DOHH2 (cell line): ENCODE data around the gene METTL15.

Source experiments
- H3F3A ChIP-seq: fragments of 200-600 bp; sonication (generic), shearing (Covaris generic); 2 replicates; pipeline ENCODE4 v1.6.0; 2016; ENCODE audit warnings: antibody characterized with exemption, mild to moderate bottlenecking; ENCODE audit not compliant: control insufficient read depth, insufficient read depth
- H3K27ac ChIP-seq: fragments of 200-600 bp; sonication (generic); 2 replicates; pipeline ENCODE4 v1.5.1; 2014; ENCODE audit warnings: low read depth, mild to moderate bottlenecking, low read length, moderate library complexity
- H3K27me3 ChIP-seq: fragments of 200-600 bp; sonication (generic); 2 replicates; pipeline ENCODE4 v1.6.1; 2014; ENCODE audit warnings: mild to moderate bottlenecking, low read length, mixed read lengths; ENCODE audit not compliant: control insufficient read depth
- H3K36me3 ChIP-seq: fragments of 200-600 bp; sonication (generic); 2 replicates; pipeline ENCODE4 v1.6.1; 2014; ENCODE audit warnings: mild to moderate bottlenecking, low read length, moderate library complexity, mixed read lengths; ENCODE audit not compliant: control insufficient read depth
- H3K4me1 ChIP-seq: fragments of 200-600 bp; sonication (generic); 2 replicates; pipeline ENCODE4 v1.6.1; 2014; ENCODE audit warnings: mild to moderate bottlenecking, low read length, mixed read lengths; ENCODE audit not compliant: control insufficient read depth
- H3K4me2 ChIP-seq: fragments of 200-600 bp; sonication (generic); 2 replicates; pipeline ENCODE4 v1.6.0; 2014; ENCODE audit warnings: mild to moderate bottlenecking, low read length, moderate library complexity
- H3K4me3 ChIP-seq: fragments of 200-600 bp; sonication (generic); 2 replicates; pipeline ENCODE4 v1.5.1; 2014; ENCODE audit warnings: mild to moderate bottlenecking, low read length, mixed read lengths
- H3K79me2 ChIP-seq: fragments of 200-600 bp; sonication (generic); 2 replicates; pipeline ENCODE4 v1.6.1; 2014; ENCODE audit warnings: mild to moderate bottlenecking, low read length, mixed read lengths; ENCODE audit not compliant: control insufficient read depth
- H3K9me2 ChIP-seq: fragments of 200-600 bp; sonication (generic); replicated peaks from 2 replicates; pipeline ENCODE4 v1.6.1; 2014; ENCODE audit warnings: mild to moderate bottlenecking, low read length, mixed read lengths; ENCODE audit not compliant: control insufficient read depth
- H3K9me3 ChIP-seq: fragments of 200-600 bp; sonication (generic); 2 replicates; pipeline ENCODE4 v1.6.1; 2014; ENCODE audit warnings: antibody characterized with exemption, low read length, mixed read lengths; ENCODE audit not compliant: control insufficient read depth, insufficient read depth
- H4K20me1 ChIP-seq: fragments of 200-600 bp; sonication (generic); 2 replicates; pipeline ENCODE4 v1.6.0; 2014; ENCODE audit warnings: low read depth, mild to moderate bottlenecking, antibody characterized with exemption, low read length, moderate library complexity; ENCODE audit not compliant: control insufficient read depth, insufficient read depth
- CTCF ChIP-seq: fragments of 200-600 bp; sonication (generic); IDR thresholded peaks from one replicate; pipeline ENCODE4 v1.5.1; 2014; ENCODE audit warnings: antibody characterized with exemption, mild to moderate bottlenecking, low read depth, low read length; ENCODE audit not compliant: poor library complexity, severe bottlenecking
- EZH2phosphoT487 ChIP-seq: fragments of 200-600 bp; sonication (generic); IDR thresholded peaks from 2 replicates; pipeline ENCODE4 v1.6.1; 2017; ENCODE audit warnings: borderline replicate concordance, mild to moderate bottlenecking, antibody characterized with exemption, low read length, moderate library complexity, mixed read lengths

Gene METTL15

DNA sequence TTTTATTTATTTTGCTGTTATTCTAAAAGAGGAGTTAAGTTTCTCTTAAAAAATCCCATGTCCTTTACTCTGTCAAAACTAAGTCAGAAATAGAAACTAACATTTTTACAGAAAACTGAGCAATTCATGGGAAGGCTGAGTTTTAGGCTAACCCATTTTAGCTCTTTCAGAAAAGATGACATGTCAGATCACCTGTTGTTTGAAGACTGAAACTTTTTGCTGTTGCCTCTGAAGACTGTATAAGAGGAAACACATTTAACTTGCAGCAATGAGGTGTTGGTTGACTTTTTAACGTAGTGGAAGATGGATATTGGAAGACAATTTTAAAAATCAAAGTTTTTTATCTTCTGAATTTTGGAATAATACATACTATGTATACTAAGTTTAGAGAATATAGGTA, 115.4 kb downstream of the METTL15 start:
- no peak overlapping the region for H3K27ac ChIP-seq
- no peaks in the 10 kb centered on the region for H3K9me2 ChIP-seq
- no peaks in the 10 kb centered on the region for H4K20me1 ChIP-seq
- TF ChIP-seq CTCF, result no peak
- TF ChIP-seq EZH2phosphoT487, result no peak
- H3K36me3 ChIP-seq, result no peaks in the 10 kb centered on the region
- H3K4me3 ChIP-seq, result no peak overlapping the region
- H3K79me2 ChIP-seq, result no peaks in the 10 kb centered on the region
- no peaks in the 10 kb centered on the region for H3K27me3 ChIP-seq
- H3F3A ChIP-seq, result no peaks in the 10 kb centered on the region
- no peaks in the 10 kb centered on the region for H3K9me3 ChIP-seq
- H3K4me2 ChIP-seq, result no peak overlapping the region
- H3K4me1 ChIP-seq, result no peaks in the 10 kb centered on the region

- no peaks in the 10 kb centered on the region for H3K36me3 ChIP-seq
- no peaks in the 10 kb centered on the region for H3K27me3 ChIP-seq
- no peaks in the 10 kb centered on the region for H3F3A ChIP-seq
- TF ChIP-seq CTCF (no peak), EZH2phosphoT487 (no peak)
- no peaks in the 10 kb centered on the region for H3K9me3 ChIP-seq
- H3K27ac ChIP-seq, result no peak overlapping the region
- H3K4me2 ChIP-seq, result no peak overlapping the region
- no peaks in the 10 kb centered on the region for H4K20me1 ChIP-seq
- H3K4me1 ChIP-seq, result no peaks in the 10 kb centered on the region
- H3K79me2 ChIP-seq, result no peaks in the 10 kb centered on the region
- H3K4me3 ChIP-seq, result no peak overlapping the region
- H3K9me2 ChIP-seq, result no peaks in the 10 kb centered on the region
Observed at GRCh38 chr11:28223994-28224393, 115.8 kb downstream of the METTL15 start.

- Histone ChIP-seq H4K20me1 (no peaks in the 10 kb centered on the region), H3K4me2 (no peak overlapping the region), H3K27me3 (no peaks in the 10 kb centered on the region)
Observed at GRCh38 chr11:28227460-28227859, 119.3 kb downstream of the METTL15 start.

More at GRCh38 chr11:28227460-28227859, 119.3 kb downstream of the METTL15 start:
- Histone ChIP-seq H3F3A (no peaks in the 10 kb centered on the region), H3K36me3 (peaks cover 3% of the 10 kb centered on the region; the same call in 1 of the 2 replicates), H3K9me3 (no peaks in the 10 kb centered on the region), H3K4me3 (no peak overlapping the region), H3K4me1 (no peaks in the 10 kb centered on the region), H3K9me2 (no peaks in the 10 kb centered on the region), H3K27ac (no peak overlapping the region), H3K79me2 (no peaks in the 10 kb centered on the region)
- no peak for TF ChIP-seq EZH2phosphoT487
- no peak for TF ChIP-seq CTCF
